Measurements from ENCODE around the gene ADGRD1.

GRCh38 chr12:130960058-130960457 is 6.4 kb downstream of the ADGRD1 start:
- TF ChIP-seq GATA2 (IDR thresholded peaks at IDR 0.05; ENCODE audit: low read depth, low read length) (no peak), GATA3 (IDR thresholded peaks at IDR 0.05; ENCODE audit: low read depth, low read length) (no peak)

Data from SH-SY5Y (cell line).